ENCODE measurements around the gene AHCYL2. TPM values are rescaled to one million over a fixed set of nuclear protein-coding genes. Genes with fewer than 3 reads are reported as not detected.

AHCYL2 gene
- polyA plus RNA-seq, 4 donors: 26.4 to 30.5 (median 29.7) TPM

- no peak for DNase-seq (ENCODE audit: low read depth in 4 of 4, low spot score in 3 of 4)
These were observed 151.4 kb downstream of the AHCYL2 start for GRCh38 chr7:129376076-129376777.

- DNase-seq (ENCODE audit: low read depth in 4 of 4, low spot score in 3 of 4): no peak
These were observed 152.2 kb downstream of the AHCYL2 start for GRCh38 chr7:129376778-129377700.

DNA sequence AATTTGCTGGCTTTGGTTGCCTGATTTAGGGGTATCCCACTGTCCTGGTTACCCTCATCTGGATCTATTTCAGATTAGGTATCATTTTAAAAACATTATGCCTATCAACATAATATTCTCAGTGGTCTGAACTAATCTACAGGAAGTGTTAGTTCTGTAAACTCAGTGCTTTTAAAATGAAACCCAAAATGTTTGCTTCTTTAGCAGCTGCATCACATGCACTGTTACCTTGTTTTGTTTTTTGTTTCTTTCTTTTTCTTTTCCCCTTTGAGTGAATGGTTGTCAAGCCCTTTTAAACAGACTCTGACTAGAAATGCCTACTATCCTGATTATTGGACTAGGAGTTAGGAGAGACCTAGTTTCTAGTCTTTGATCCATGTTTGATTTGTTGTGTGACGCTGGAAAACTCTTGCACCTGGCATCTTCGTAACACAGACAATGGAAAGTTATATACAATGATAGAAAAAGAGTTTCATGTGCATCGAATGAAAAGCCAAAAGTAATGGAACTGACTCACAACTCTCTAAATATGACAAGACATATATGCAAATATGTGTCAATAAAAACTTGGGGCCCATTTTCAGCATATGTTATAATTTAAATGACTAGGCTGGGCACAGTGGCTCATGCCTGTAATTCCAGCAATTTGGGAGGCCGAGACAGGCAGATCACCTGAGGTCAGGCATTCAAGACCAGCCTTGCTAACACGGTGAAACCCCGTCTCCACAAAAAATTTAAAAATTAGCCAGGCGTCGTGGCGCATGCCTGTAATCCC is 157.1 kb downstream of the AHCYL2 start:
- no peak for DNase-seq (ENCODE audit: low read depth in 4 of 4, low spot score in 3 of 4)

DNA sequence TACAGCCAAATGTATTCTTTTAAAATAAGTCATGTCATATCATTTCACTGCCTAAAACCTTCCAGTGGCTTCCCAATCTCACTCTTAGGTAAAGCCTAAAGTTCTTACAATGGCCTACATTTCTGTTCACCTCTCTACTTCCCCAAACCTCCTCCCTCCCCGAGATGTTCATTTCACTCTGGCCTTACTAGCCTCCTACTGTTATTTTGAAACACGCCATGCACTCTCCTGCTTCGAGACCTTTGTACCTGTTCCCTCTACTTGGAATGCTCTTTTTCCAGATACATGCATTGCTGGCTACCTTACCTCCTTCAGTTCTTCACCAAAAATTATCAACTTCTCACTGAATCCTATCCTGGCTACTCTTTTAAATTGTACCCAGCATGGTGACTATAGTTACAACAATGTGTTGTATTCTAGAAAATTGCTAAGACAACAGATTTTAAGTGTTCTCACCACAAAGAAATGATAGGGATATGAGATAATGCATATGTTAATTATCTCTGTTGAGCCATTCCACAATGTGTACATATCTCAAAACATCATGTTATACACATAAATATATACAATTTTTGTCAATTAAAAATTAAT is 158.8 kb downstream of the AHCYL2 start:
- no peak for DNase-seq (ENCODE audit: low read depth in 4 of 4, low spot score in 3 of 4)

- DNase-seq (ENCODE audit: low read depth in 4 of 4, low spot score in 3 of 4): no peak
These were observed 160.3 kb downstream of the AHCYL2 start for GRCh38 chr7:129385116-129385515.

DNA sequence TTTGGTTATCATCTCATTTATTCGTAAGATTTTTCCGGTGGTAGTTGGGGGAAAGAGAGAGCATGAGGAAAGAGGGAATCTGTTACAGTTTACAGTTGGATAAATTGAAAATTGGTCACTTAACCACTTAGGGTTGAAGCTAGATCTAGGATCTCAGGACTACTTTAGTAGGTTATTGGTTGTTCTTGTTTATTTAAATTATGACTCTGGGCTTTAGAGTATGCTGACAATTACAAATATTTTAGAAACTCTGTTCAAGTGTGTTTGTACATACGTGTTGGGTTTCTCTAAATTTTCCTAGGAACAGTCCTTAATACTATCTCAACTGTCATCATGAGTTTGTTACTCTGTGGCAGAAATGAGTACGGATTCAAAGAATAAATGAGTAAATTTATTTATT is 160.8 kb downstream of the AHCYL2 start:
- no peak for DNase-seq (ENCODE audit: low read depth in 4 of 4, low spot score in 3 of 4)

DNA sequence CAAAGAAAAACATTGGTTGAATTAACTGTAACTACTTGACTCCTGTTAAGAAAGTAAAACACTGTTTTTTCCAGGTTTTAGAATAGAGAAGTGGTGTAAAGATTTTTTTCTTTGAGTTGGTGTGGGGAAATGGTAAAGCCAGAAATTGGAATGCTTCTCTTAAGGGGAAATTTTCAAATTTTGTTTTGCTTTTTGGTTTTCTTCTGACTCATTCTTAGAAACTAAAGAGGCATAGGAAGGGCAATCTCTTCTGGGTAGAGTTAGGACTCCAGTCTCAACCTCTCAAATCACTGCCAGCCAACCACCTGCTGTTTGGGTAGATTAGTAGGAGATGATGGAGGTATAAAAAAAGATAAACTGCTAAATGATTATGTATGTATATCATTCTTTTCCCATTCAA is 161.7 kb downstream of the AHCYL2 start:
- DNase-seq (ENCODE audit: low read depth in 4 of 4, low spot score in 3 of 4): no peak

DNA sequence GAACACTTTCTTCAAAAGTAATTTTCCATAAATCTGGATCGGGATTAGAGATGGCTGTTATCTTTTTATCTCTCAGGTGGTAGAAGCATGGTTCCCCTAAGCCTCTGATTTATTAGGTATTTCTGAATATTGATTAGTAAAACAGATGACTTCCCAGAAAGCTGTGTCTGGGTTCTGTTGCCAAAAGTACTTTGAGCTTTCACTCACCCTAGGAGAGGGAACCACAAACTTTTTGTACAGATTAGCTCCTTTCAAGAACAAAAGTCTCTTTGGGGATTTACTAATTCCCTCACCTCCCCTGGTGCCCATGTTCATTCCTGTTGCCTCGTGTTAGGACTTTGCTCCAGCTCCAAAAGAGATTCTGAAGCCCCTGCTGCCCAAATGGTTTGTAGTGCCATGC is 162.7 kb downstream of the AHCYL2 start:
- DNase-seq (ENCODE audit: low read depth in 4 of 4, low spot score in 3 of 4): no peak

GRCh38 chr7:129388333-129389098 is 163.7 kb downstream of the AHCYL2 start:
- no peak for DNase-seq (ENCODE audit: low read depth in 4 of 4, low spot score in 3 of 4)

- no peak for DNase-seq (ENCODE audit: low read depth in 4 of 4, low spot score in 3 of 4)
These were observed 165.0 kb downstream of the AHCYL2 start for GRCh38 chr7:129389829-129390228.

DNA sequence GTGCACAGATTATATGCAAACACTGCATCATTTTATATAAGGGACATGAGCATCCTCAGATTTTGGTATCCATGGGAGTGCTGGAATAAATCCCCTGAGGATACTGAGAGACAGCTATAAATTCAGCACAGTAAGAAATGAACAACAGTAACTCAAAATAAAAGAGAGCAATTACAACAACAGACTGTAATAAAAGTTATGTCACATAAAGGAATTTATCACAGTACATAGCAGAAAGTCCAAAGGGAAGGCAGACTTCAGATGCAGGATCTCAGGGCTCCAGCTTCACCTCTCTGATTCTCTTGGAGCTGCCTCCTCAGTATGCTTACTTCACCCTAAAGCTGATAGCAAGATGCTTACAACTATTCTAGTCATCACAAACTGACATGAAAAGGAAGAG is 165.5 kb downstream of the AHCYL2 start:
- DNase-seq (ENCODE audit: low read depth in 4 of 4, low spot score in 3 of 4): no peak

DNA sequence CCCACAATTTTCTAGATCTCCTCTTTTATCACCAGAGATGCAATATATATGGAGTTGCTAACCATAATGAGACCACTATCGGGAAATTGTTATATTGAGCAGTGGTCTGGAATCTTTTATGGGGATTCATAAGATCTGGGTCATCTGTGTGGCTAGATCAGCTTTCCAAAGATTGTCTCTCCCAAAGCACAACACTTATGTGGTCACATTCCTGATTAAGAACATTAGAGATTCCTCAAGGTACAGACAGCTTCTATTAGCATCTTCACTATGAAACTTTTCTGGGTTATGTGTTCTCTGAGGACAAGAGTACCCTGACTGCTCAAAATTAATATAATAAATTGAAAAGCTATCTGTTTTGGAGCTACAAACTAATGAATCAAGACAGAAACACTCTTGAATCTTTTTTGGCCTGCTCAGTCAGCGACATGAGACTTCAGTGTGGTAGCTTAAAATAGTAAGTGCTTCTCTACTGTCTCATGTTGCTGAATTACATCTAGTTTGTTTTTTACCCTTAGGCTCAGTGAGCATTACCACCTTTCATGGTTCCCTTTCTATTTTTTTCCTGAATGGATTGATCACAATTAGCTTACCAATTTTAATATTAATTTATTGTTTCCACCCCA is 166.8 kb downstream of the AHCYL2 start:
- no peak for DNase-seq (ENCODE audit: low read depth in 4 of 4, low spot score in 3 of 4)

DNA sequence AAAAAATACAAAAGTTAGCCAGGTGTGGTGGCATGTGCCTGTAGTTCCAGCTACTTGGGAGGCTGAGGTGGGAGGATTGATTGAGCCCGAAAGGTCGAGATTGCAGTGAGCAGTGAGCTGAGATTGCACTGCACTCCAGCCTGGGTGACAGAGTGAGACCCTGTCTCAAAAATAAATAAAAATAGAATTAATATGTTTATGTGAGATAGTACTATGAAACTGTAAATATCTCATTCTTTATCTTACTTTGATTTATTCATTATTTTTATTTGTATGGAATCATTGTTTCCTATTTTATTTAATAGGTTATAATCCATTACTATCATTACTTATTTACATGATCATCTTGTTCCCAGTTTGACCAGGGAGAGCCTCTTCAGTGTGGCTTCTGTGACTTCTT is 168.4 kb downstream of the AHCYL2 start:
- no peak for DNase-seq (ENCODE audit: low read depth in 4 of 4, low spot score in 3 of 4)

- no peak for DNase-seq (ENCODE audit: low read depth in 4 of 4, low spot score in 3 of 4)
These were observed 169.3 kb downstream of the AHCYL2 start for GRCh38 chr7:129394101-129394500.

DNA sequence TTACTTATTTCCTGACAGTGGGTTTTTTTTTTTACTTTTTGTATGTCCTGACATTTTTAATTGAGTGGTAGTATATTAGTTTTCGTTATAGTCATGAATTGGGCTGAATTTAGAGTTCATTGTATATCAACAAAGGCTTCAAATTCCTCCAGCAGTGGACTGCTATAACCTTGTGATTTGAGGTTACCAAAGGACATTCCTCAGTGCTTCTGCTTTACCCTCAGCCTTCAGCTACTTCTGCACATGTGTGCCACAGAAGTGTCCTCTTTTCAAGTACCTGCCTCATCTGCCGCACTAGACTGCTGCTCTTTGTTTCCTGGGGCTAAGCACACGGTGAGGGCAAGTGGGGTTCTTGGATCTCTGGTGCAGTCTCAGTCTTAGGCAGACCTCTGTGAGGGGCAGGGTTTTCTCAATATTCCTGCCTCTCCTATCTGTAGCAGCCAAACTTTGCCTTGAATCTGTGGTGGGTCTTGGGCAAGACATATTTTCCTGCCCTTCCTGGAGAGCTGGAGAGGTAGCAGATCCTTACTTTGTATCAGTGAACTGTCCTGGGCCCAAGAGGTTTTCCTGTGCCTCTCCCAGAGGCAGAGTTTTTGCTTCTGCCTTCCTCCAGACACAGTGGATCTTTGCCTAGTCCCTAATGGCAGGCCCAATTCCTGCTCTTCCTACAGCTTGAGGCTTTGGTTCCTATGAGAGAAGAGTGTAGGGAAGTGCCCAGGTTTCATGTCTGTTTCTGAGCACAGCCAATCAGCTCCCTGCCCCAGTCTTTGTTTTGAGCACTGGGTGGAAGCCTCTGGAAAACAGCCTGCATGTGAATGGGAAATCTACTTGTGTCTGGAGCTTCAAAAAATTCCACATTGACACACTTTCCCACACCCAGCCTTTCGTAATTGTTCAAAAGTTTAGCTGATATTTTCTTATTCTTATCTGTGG is 170.4 kb downstream of the AHCYL2 start:
- no peak for DNase-seq (ENCODE audit: low read depth in 4 of 4, low spot score in 3 of 4)

DNA sequence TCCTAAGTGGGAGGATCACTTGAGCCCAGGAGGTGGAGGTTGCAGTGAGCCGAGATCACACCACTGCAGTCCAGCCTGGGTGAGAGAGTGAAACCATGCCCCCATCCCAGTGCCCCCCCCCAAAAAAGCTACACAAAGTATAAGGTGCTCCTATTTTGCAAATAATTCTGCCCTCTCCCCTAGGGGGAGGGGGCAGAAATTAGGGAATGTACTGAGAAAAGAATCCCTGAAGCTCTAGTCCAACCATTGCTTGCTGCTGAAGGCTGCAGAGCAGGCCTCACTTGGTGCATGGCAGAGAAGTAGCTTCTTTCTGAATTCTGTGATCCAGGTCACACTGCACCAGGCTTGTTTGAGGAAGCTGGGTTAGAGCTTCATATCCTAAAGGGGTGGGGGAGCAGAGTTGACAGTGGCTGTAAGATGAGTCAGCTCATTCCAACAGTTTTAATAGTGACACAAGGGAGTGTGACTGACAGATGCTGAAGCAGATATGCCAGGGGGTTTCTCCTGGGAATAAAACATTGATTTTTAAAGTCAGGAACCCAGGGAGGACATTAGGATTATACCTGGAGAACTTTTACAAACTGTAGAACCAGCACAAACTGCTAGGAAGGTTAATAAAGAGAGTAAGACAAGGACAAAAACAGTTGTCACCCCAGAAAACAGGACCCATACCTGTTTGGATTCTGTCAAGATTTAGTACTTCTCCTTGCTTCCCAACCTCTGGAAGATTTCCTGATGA is 176.6 kb downstream of the AHCYL2 start:
- no peak for DNase-seq (ENCODE audit: low read depth in 4 of 4, low spot score in 3 of 4)

DNA sequence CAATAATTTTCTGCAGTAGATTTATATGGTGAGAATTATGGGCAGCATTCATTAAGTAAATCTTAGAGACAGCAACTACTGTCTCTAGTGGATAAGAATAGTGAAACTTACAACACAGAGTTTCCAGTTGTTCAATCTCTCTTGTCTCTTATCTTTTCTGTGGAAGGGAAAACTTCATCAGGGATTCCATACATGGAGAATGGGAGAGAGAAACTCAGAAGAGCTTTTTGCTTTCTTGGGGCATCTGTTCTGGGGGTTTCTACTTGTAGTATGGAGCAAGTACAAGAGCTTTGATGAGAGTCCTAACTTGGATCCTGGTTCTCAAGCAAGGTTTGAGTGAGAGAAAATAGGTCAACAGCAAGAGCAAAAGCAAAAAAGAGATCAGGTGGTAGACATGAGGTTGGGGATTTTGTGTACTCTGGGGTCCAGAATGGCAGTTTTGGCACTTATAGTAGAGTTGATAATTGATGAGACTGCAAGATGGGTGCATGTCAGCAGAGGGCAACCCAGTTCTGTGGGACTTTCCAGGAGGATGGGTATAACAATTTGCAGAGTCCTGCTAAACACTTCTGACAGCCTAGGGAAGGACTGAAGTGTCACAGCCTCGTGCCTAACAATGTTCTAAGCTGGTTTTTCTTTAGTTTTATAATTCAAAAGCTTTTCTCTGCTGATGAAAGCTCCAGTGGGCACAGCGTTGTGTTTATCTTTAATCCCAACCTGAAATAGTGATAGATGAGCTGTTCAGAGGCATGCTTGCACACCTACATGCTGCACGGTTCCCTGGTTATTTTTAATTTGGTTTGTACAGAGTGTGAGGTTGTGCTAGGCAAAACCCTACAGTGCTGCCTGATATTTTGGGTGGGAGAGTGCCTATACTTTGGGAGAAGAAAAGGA is 177.4 kb downstream of the AHCYL2 start:
- DNase-seq (ENCODE audit: low read depth in 4 of 4, low spot score in 3 of 4): no peak

All from left renal pelvis (tissue), 4 donors.